Caco-2 (cell line): ENCODE results near the gene TMEM184B. TPM values are rescaled to one million over a fixed set of nuclear protein-coding genes. Genes with fewer than 3 reads are reported as not detected.

ENCODE experiments used
- BruUV-seq: library from RNA; stranded (reverse); fragments of 400-500 nt; replicated peaks from 2 replicates; lab custom pipeline; 2021; lab: Mats Ljungman, UMichigan
- CTCF ChIA-PET: fragments of 300-600 bp; sonication (Branson Sonifier 250); formaldehyde crosslinking; loops from one replicate; lab custom pipeline; 2022; ENCODE audit warnings: antibody characterized with exemption; lab: Charles Lee
- POLR2A ChIA-PET: fragments of 300-600 bp; sonication (Branson Sonifier 250); formaldehyde crosslinking; loops from one replicate; lab custom pipeline; 2022; ENCODE audit warnings: antibody characterized with exemption; lab: Charles Lee
- DNase-seq, 2 experiments: peaks; one replicate each; pipeline versions ENCODE4 v3.0.0 to v3.0.0-alpha.2; 2020 to 2022
- H3K27me3 ChIP-seq: replicated peaks from 2 replicates; pipeline ENCODE4 v1.6.0; 2011; ENCODE audit warnings: low read length; ENCODE audit not compliant: control insufficient read depth, insufficient read depth
- H3K36me3 ChIP-seq: 2 replicates; pipeline ENCODE4 v1.5.1; 2011; ENCODE audit warnings: low read length; ENCODE audit not compliant: control insufficient read depth, insufficient read depth
- H3K4me1 ChIP-seq: fragments of 250-450 bp; sonication (Bioruptor Pico); 2 replicates; pipeline ENCODE4 v1.5.1; 2020; ENCODE audit warnings: mild to moderate bottlenecking
- H3K4me3 ChIP-seq: 2 replicates; pipeline ENCODE4 v1.5.1; 2011; ENCODE audit warnings: low read depth, mild to moderate bottlenecking, control low read depth, low read length
- H3K9me3 ChIP-seq: fragments of 250-450 bp; sonication (Bioruptor Pico); 2 replicates; pipeline ENCODE4 v1.5.1; 2020; ENCODE audit warnings: mild to moderate bottlenecking, moderate library complexity
- H3K27ac Mint-ChIP-seq: one replicate; pipeline ENCODE4 v1.8.0; 2022; ENCODE audit warnings: mixed read lengths; ENCODE audit not compliant: unreplicated experiment
- H3K27me3 Mint-ChIP-seq: one replicate; pipeline ENCODE4 v1.8.0; 2022; ENCODE audit warnings: mixed read lengths; ENCODE audit not compliant: insufficient read depth, unreplicated experiment
- H3K36me3 Mint-ChIP-seq: one replicate; pipeline ENCODE4 v1.8.0; 2022; ENCODE audit warnings: mild to moderate bottlenecking, mixed read lengths; ENCODE audit not compliant: insufficient read depth, unreplicated experiment
- H3K4me1 Mint-ChIP-seq: one replicate; pipeline ENCODE4 v1.8.0; 2022; ENCODE audit warnings: low read depth, mixed read lengths; ENCODE audit not compliant: unreplicated experiment
- H3K4me3 Mint-ChIP-seq: one replicate; pipeline ENCODE4 v1.8.0; 2022; ENCODE audit warnings: mild to moderate bottlenecking, moderate library complexity, mixed read lengths; ENCODE audit not compliant: unreplicated experiment
- H3K9me3 Mint-ChIP-seq: one replicate; pipeline ENCODE4 v1.8.0; 2022; ENCODE audit warnings: mixed read lengths; ENCODE audit not compliant: unreplicated experiment
- intact Hi-C: fragments of 100-400 bp; cut with micrococcal nuclease; formaldehyde crosslinking; loops from one replicate; pipeline ENCODE4 v1.10.0; 2022; ENCODE audit not compliant: unreplicated experiment
- total RNA-seq: library from RNA; stranded (reverse); gene quantifications from 2 replicates; pipeline ENCODE4 v1.2.3, GENCODE V29; 2022
- TF ChIP-seq, protein P1 (sequence below), 2 experiments: fragments of 200-600 bp in 1 of 2; IDR thresholded peaks; 1 replicate in 1 of 2; 2 replicates in 1 of 2; pipeline versions ENCODE4 v1.5.1 to v1.8.0; 2011 to 2022; ENCODE audit warnings: antibody characterized with exemption in 1 of 2, control low read depth in 1 of 2, inconsistent platforms in 1 of 2, low read depth in 1 of 2, low read length in 1 of 2, mild to moderate bottlenecking in 1 of 2, moderate library complexity in 1 of 2; ENCODE audit not compliant: insufficient read depth in 1 of 2, severe bottlenecking in 1 of 2, unreplicated experiment in 1 of 2

Gene TMEM184B
- total RNA-seq, 1 experiment from 2014 or later = 53.3 TPM

DNA sequence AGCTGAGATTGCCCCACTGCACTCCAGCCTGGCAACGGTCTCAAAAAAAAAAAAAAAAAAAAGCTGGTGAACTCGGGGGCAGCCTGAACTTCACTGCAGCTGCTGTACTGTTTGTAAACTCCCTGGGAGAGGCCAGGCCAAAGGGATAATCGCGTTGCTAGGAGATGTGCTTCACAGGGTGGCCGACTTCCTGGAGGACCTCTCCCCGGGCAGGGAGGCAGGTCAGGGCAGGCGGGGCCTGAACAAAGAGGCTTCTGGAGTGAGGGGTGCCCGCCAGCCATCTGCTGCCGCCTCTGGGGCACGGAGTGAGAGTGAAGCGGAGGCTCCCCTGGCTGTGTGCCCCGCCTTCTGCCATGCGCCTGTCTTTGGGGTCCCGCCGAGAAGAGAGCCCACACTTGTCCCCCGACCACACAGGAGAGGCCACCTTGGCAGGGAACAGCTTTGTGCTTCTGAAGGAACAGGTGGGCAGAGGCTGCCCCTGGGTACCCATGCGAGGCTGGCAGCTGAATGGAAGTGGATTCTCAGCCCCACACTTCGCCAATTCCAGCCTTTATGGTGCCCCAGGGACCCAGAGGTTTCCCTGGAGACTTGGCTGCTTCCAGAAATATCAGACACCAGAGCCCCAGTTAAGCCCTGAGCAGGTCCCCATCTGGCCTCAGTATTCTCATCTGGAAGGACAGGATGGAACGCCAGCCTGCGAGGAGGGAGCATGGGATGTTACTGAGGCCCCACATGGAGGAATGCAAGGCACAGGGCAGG lies 29.6 kb downstream of the TMEM184B start:
- H3K36me3 ChIP-seq = no peaks in the 10 kb centered on the region
- Mint-ChIP-seq H3K4me3 (no peak overlapping the region), H3K27ac (no peak overlapping the region), H3K27me3 (no peaks in the 10 kb centered on the region), H3K9me3 (no peaks in the 10 kb centered on the region), H3K4me1 (no peaks in the 10 kb centered on the region), H3K36me3 (peaks cover 16% of the 10 kb centered on the region)
- CTCF ChIA-PET = interaction anchor here (0.6 kb wide), 1 partner anchor 96 kb away, joined by 3 read pairs; no protein-coding TSS in a partner anchor
- no peak for DNase-seq
- no peaks in the 10 kb centered on the region for H3K4me1 ChIP-seq
- BruUV-seq = no TSS peak
- intact Hi-C loops = no loop called here
- POLR2A ChIA-PET = no interaction called here
- TF ChIP-seq, protein P1, sequence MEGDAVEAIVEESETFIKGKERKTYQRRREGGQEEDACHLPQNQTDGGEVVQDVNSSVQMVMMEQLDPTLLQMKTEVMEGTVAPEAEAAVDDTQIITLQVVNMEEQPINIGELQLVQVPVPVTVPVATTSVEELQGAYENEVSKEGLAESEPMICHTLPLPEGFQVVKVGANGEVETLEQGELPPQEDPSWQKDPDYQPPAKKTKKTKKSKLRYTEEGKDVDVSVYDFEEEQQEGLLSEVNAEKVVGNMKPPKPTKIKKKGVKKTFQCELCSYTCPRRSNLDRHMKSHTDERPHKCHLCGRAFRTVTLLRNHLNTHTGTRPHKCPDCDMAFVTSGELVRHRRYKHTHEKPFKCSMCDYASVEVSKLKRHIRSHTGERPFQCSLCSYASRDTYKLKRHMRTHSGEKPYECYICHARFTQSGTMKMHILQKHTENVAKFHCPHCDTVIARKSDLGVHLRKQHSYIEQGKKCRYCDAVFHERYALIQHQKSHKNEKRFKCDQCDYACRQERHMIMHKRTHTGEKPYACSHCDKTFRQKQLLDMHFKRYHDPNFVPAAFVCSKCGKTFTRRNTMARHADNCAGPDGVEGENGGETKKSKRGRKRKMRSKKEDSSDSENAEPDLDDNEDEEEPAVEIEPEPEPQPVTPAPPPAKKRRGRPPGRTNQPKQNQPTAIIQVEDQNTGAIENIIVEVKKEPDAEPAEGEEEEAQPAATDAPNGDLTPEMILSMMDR (IDR thresholded peaks at IDR 0.05; ENCODE audit: insufficient read depth in 1 of 2, low read depth in 1 of 2, low read length in 1 of 2, severe bottlenecking in 1 of 2, unreplicated experiment in 1 of 2) = no peak
- H3K27me3 ChIP-seq = no peaks in the 10 kb centered on the region
- H3K4me3 ChIP-seq = no peak overlapping the region
- H3K9me3 ChIP-seq = no peaks in the 10 kb centered on the region

GRCh38 chr22:38240734-38241252 lies 32.0 kb downstream of the TMEM184B start:
- H3K36me3 Mint-ChIP-seq = peaks cover 23% of the 10 kb centered on the region
- H3K27me3 ChIP-seq = no peaks in the 10 kb centered on the region
- CTCF ChIA-PET = no interaction called here
- peak in 1 of 2 experiments; percentile 30 for DNase-seq
- H3K4me3 ChIP-seq = no peak overlapping the region
- TF ChIP-seq, protein P1 (IDR thresholded peaks at IDR 0.05; ENCODE audit: insufficient read depth in 1 of 2, low read depth in 1 of 2, low read length in 1 of 2, severe bottlenecking in 1 of 2, unreplicated experiment in 1 of 2) = no peak
- no peaks in the 10 kb centered on the region for H3K4me1 Mint-ChIP-seq
- no TSS peak for BruUV-seq
- H3K27me3 Mint-ChIP-seq = no peaks in the 10 kb centered on the region
- no peaks in the 10 kb centered on the region for H3K36me3 ChIP-seq
- no peaks in the 10 kb centered on the region for H3K9me3 ChIP-seq
- POLR2A ChIA-PET = no interaction called here
- peaks cover 4% of the 10 kb centered on the region; the same call in 1 of the 2 replicates for H3K4me1 ChIP-seq
- intact Hi-C loops = no loop called here
- no peaks in the 10 kb centered on the region for H3K9me3 Mint-ChIP-seq
- H3K27ac Mint-ChIP-seq = peak overlapping the region; percentile 36
- no peak overlapping the region for H3K4me3 Mint-ChIP-seq

DNA sequence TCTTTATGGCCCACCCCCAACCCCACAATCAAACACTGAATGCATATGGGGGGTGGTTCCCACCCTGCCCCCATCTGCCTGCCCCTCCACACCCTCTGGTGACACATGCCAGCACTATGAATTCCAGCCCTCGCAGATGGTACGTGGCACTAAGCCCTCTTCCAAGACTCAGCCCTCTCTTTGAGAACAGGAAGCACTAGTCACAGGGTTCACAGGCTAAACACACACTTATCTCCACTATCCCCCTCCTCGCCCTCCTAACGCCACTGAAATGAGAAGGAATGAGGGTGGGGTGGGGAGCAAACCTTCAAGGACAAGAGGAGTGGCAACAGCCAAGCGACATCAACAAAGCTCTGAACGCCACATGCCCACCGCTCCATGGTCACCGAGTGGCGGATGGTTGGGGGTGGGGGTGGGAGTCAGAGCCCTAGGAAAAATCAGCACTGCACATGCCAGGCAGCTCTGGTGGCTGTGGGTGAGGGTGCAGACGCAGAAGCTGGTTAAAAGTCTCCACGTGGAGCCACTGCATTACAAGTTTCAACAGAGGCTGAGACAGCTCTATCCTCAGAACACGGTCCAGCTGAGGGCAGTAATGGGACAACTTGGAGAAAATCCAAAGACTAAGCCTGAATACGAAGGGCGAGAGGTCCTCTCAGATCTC lies 33.6 kb downstream of the TMEM184B start:
- ChIA-PET CTCF (interaction anchor here (0.5 kb wide), 1 partner anchor 77 kb away, joined by 3 read pairs; no protein-coding TSS in a partner anchor), POLR2A (no interaction called here)
- no peak overlapping the region for H3K4me3 Mint-ChIP-seq

More for the DNA sequence above, 33.6 kb downstream of the TMEM184B start:
- H3K9me3 Mint-ChIP-seq = no peaks in the 10 kb centered on the region
- H3K27me3 Mint-ChIP-seq = no peaks in the 10 kb centered on the region
- no peak for DNase-seq
- H3K4me1 Mint-ChIP-seq = no peaks in the 10 kb centered on the region
- intact Hi-C loops = no loop called here
- Histone ChIP-seq H3K27me3 (no peaks in the 10 kb centered on the region), H3K4me3 (no peak overlapping the region), H3K9me3 (no peaks in the 10 kb centered on the region), H3K36me3 (peaks cover under 1% of the 10 kb centered on the region), H3K4me1 (peaks cover 4% of the 10 kb centered on the region; the same call in 1 of the 2 replicates)
- H3K36me3 Mint-ChIP-seq = peaks cover 26% of the 10 kb centered on the region
- no peak overlapping the region for H3K27ac Mint-ChIP-seq
- TF ChIP-seq, protein P1 (IDR thresholded peaks at IDR 0.05; ENCODE audit: insufficient read depth in 1 of 2, low read depth in 1 of 2, low read length in 1 of 2, severe bottlenecking in 1 of 2, unreplicated experiment in 1 of 2) = no peak
- no TSS peak for BruUV-seq
